WI38 (cell line): ENCODE results near the gene HMG20A.

Experiments used
- H3K4me3 ChIP-seq: 2 replicates; pipeline ENCODE4 v1.5.1; 2011; ENCODE audit warnings: low read depth, mild to moderate bottlenecking, control low read depth, low read length
- TF ChIP-seq, protein P1 (sequence below): IDR thresholded peaks from 2 replicates; pipeline ENCODE4 v1.5.1; 2012; ENCODE audit warnings: low read depth, mild to moderate bottlenecking, control low read depth, low read length

The HMG20A gene

GRCh38 chr15:77486542-77487468 lies 66.1 kb downstream of the HMG20A start:
- H3K4me3 ChIP-seq, result no peak overlapping the region
- TF ChIP-seq, protein P1, sequence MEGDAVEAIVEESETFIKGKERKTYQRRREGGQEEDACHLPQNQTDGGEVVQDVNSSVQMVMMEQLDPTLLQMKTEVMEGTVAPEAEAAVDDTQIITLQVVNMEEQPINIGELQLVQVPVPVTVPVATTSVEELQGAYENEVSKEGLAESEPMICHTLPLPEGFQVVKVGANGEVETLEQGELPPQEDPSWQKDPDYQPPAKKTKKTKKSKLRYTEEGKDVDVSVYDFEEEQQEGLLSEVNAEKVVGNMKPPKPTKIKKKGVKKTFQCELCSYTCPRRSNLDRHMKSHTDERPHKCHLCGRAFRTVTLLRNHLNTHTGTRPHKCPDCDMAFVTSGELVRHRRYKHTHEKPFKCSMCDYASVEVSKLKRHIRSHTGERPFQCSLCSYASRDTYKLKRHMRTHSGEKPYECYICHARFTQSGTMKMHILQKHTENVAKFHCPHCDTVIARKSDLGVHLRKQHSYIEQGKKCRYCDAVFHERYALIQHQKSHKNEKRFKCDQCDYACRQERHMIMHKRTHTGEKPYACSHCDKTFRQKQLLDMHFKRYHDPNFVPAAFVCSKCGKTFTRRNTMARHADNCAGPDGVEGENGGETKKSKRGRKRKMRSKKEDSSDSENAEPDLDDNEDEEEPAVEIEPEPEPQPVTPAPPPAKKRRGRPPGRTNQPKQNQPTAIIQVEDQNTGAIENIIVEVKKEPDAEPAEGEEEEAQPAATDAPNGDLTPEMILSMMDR, result no peak

GRCh38 chr15:77487469-77487842 lies 66.8 kb downstream of the HMG20A start:
- TF ChIP-seq, protein P1, result no peak
- H3K4me3 ChIP-seq, result no peak overlapping the region

DNA sequence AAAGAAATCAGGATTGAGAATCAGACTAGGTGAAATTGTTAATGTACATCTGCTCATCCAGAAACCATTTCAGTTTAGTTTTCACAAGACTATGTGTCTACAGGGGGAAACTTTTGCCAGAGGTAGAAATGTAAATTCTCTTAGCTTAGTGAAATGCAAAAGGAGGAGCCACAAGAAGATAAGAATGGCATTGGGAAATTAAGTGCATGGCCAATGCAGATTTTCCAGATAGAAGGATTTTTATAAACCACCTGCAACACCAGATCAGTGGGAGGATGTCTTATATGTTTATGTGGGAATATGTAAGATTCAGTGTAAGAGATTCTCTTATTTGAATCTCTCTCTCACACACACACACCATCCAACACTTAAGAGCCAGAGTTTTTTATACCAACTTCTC lies 67.2 kb downstream of the HMG20A start:
- no peak overlapping the region for H3K4me3 ChIP-seq
- TF ChIP-seq, protein P1, result no peak

DNA sequence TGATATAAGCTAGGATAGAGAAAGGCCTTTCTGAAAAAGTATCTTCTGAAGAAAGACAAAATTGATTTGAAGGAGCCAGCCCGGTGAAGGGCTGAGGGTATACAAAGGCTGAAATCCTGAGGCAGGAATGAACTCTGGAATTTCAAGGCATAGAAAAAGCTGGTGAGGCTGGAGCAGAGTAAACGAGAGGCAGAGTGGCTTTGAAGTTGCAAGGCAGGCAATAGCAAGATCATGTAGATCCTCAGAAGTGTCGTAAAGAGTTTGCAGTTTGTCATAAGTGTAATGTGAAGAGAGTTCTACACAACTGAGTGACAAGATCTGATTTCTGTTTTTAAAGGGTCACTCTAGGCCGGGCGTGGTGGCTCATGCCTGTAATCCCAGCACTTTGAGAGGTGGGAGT lies 69.0 kb downstream of the HMG20A start:
- TF ChIP-seq, protein P1, result no peak
- no peak overlapping the region for H3K4me3 ChIP-seq

- H3K4me3 ChIP-seq, result no peak overlapping the region
- TF ChIP-seq, protein P1, result no peak
These were observed 72.7 kb downstream of the HMG20A start for GRCh38 chr15:77493324-77493907.

- TF ChIP-seq, protein P1, result no peak
- no peak overlapping the region for H3K4me3 ChIP-seq
These were observed 73.6 kb downstream of the HMG20A start for GRCh38 chr15:77494073-77494867.
